HG03095 (cell line): ENCODE measurements around the gene COL9A3.

Source experiments
- ATAC-seq: cut with Tn5 transposase; IDR thresholded peaks from one replicate; pipeline ENCODE4 v1.9.1; 2021; ENCODE audit warnings: moderate library complexity; ENCODE audit not compliant: unreplicated experiment

Gene COL9A3

GRCh38 chr20:62822239-62822787, 5.5 kb downstream of the COL9A3 start:
- no peak for ATAC-seq

- peak; percentile 59 for ATAC-seq
Measured at GRCh38 chr20:62822788-62823651, 6.2 kb downstream of the COL9A3 start.

DNA sequence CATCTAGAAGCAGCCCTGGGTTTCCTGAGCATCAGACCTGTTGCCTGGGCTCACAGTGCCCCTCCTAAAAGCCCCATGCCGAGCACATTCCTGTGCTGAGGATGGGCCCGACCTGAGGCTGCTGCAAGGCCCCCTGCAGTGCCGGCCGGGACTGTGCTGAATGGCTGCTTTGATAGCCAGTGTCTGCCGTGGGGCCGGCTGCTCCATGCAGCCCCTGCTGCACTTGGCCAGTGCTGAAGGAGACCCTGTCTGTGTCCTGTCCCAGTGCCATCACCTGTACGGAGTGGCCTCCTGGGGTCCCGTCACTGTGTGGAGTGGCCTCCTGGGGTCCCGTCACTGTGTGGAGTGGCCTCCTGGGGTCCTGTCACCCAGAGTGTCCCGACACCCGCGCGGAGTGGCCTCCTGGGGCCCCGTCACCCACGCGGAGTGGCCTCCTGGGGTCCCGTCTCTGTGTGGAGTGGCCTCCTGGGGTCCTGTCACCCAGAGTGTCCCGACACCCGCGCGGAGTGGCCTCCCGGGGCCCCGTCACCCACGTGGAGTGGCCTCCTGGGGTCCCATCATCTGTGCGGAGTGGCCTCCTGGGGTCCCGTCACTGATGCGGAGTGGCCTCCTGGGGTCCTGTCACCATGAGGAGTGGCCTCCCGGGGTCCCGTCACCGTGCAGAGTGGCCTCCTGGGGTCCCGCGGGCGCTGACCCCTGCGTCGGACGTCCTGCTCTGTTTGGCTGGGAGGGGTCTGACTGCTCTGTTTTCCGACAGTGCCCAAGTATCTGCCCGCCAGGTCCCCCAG, 7.0 kb downstream of the COL9A3 start:
- ATAC-seq, result no peak

- ATAC-seq, result no peak
Measured at GRCh38 chr20:62824476-62825332, 7.9 kb downstream of the COL9A3 start.

DNA sequence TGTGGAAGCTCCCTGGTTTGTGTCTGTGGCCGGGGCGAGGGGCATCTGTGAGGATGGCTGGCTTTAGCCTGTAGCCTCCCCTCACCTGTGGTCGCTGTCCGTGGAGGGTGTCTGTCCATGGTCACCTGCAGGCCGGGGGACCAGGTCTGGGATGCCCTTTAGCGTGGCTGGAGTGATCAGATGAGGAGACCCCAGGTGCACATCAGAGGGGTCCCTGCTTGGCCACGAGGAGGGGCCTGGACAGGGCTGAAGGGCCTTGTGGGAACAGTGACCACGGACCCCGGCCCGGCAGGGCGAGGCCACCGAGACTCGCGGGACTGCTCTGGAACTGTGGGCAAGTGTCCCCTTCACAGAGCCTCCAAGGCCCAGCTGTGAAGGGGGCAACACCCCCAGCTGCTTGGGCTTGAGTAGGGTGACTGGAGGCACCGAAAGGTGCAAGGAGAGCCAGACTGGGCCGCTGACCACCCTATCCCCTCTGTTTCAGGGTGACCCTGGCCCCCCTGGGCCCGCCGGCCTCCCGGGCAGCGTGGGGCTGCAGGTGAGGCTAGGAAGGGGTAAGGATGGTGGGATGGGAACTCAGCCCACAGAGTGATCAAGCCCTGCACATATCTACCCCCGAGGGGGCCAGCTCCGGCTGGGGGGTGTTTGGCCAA, 8.6 kb downstream of the COL9A3 start:
- no peak for ATAC-seq

GRCh38 chr20:62825986-62826645, 9.3 kb downstream of the COL9A3 start:
- ATAC-seq, result no peak

DNA sequence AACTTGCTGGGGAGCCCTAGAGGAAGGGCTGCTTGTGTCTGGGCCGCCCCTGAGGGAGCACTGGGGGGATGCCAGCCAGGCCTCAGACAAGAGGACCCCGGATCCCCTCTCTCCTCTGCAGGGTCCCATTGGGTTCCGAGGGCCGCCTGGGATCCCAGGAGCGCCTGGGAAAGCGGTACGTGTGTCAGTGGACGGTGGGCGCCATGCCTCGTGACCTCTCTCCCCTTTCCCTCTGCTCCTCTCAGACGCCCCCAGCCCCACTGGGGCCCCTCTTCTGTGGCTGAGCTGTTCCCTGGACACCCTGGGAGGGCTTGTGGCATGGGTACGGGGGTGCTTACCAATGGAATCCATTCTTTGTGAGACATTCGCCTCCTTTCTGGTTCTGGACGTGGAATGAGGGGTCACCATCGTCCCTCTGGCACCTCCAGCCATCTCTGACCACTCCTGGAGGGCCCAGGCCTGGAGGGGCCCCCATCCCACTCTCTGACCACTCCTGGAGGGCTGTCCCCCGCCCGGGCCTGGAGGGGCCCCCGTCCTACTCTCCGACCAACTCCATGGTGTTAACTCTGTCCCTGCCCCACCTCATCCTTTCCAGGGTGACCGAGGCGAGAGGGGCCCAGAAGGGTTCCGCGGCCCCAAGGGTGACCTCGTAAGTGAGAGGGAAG, 9.9 kb downstream of the COL9A3 start:
- no peak for ATAC-seq

- ATAC-seq, result no peak
Measured at GRCh38 chr20:62827311-62828038, 10.6 kb downstream of the COL9A3 start.

GRCh38 chr20:62828051-62828450, 11.2 kb downstream of the COL9A3 start:
- no peak for ATAC-seq

- no peak for ATAC-seq
Measured at GRCh38 chr20:62828511-62829230, 11.8 kb downstream of the COL9A3 start.

DNA sequence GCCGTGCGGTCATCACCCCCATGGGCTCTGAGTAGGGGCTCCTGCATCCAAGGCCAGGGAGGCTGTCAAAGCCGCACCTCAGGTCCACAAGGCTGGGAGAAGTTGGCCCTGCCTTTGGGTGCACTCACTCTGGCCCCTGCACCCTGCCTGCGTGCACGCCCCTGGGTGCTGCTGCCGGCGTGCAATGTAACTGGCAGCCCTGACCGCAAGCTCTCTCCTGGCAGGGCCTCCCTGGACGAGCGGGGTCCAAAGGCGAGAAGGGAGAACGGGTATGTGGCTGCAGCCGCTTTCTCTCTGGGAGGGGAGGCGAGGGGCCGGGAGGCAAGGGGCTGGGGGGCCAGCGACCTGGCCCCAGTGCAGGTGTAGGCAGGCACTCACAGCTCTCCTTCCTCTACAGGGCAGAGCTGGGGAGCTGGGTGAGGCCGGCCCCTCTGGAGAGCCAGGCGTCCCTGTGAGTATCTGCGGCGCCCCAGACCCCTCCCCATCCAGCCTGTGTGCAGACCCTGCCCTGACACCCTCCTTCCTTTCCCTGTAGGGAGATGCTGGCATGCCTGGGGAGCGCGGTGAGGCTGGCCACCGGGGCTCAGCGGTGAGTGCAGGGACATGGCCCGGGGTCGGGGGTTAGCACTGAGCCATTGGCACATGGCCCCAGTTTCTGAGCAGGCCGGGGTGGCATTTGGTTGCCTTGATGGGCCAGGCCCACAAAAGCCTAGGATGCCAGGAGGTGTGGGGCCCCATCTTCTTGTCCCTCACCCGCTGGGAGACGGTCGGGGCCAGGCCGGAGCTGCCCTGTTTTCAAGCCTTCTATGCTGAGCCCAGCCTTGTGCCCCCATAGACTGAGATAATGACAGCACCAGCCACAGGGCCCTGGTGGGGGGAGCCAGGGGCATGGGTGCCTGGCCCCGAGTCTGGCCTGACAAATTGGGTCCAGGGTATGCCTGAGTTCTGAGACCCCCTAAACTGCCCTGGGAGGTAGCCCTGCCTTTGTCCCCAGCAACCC, 12.7 kb downstream of the COL9A3 start:
- no peak for ATAC-seq

- ATAC-seq, result no peak
Measured at GRCh38 chr20:62830251-62830650, 13.4 kb downstream of the COL9A3 start.

DNA sequence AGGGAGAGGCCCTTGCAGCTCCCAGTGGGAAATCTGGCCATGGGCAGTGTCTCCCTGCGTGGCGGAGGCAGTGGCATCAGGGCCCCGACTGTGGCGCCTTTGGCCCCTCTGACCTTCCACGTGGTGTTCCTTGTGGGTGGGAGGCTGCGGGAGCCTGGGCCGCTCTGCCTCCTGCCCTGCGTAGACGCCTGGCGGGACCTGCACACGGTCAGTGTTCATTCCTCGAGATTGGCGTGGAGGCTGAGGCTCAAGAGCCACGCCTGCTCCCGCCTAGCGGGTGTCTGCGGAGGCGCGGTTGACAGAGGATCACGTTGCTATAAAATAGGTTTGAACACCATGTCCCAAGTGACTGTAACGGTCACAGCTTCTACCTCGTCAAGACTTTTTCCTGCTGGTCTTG, 14.0 kb downstream of the COL9A3 start:
- ATAC-seq, result no peak

- no peak for ATAC-seq
Measured at GRCh38 chr20:62831361-62831788, 14.5 kb downstream of the COL9A3 start.

- ATAC-seq, result no peak
Measured at GRCh38 chr20:62831854-62832211, 15.0 kb downstream of the COL9A3 start.

GRCh38 chr20:62832212-62832922, 15.5 kb downstream of the COL9A3 start:
- peak; percentile 56 for ATAC-seq
